GM06990 (cell line): Measurements from ENCODE around the gene RNASE13.
"Not testable (repeated sequence)": the region's sequence is repeated elsewhere in the genome, so short reads cannot be mapped to it uniquely, and the experiment has no call there.

Experiments used
- DNase-seq: peaks from one replicate; pipeline ENCODE4 v3.0.0-alpha.2; 2011; ENCODE audit not compliant: insufficient read length; ENCODE audit errors: extremely low read depth
- H3K27me3 ChIP-seq: replicated peaks from 2 replicates; pipeline ENCODE4 v1.6.0; 2011; ENCODE audit warnings: low read length; ENCODE audit not compliant: control insufficient read depth, insufficient read depth
- H3K36me3 ChIP-seq: 2 replicates; pipeline ENCODE4 v1.5.1; 2011; ENCODE audit warnings: low read length; ENCODE audit not compliant: control insufficient read depth, insufficient read depth
- H3K4me3 ChIP-seq: replicated peaks from 2 replicates; pipeline ENCODE4 v1.5.1; 2011; ENCODE audit warnings: low read depth, mild to moderate bottlenecking, control low read depth, low read length
- TF ChIP-seq, protein P1 (sequence below): IDR thresholded peaks from 2 replicates; pipeline ENCODE4 v1.5.1; 2011; ENCODE audit warnings: low read length, control low read depth, mild to moderate bottlenecking, inconsistent platforms; ENCODE audit not compliant: insufficient read depth, poor library complexity, severe bottlenecking

Gene RNASE13

DNA sequence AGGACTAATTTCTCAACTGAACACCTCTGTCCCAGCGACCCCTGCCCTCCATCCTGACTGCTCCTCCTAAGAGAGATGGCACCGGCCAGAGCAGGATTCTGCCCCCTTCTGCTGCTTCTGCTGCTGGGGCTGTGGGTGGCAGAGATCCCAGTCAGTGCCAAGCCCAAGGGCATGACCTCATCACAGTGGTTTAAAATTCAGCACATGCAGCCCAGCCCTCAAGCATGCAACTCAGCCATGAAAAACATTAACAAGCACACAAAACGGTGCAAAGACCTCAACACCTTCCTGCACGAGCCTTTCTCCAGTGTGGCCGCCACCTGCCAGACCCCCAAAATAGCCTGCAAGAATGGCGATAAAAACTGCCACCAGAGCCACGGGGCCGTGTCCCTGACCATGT, 8.3 kb upstream of the RNASE13 start:
- Histone ChIP-seq H3K4me3 (no peak overlapping the region), H3K27me3 (no peaks in the 10 kb centered on the region; the same call in none of the 2 replicates), H3K36me3 (no peaks in the 10 kb centered on the region)
- no peak for DNase-seq
- TF ChIP-seq, protein P1, sequence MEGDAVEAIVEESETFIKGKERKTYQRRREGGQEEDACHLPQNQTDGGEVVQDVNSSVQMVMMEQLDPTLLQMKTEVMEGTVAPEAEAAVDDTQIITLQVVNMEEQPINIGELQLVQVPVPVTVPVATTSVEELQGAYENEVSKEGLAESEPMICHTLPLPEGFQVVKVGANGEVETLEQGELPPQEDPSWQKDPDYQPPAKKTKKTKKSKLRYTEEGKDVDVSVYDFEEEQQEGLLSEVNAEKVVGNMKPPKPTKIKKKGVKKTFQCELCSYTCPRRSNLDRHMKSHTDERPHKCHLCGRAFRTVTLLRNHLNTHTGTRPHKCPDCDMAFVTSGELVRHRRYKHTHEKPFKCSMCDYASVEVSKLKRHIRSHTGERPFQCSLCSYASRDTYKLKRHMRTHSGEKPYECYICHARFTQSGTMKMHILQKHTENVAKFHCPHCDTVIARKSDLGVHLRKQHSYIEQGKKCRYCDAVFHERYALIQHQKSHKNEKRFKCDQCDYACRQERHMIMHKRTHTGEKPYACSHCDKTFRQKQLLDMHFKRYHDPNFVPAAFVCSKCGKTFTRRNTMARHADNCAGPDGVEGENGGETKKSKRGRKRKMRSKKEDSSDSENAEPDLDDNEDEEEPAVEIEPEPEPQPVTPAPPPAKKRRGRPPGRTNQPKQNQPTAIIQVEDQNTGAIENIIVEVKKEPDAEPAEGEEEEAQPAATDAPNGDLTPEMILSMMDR = no peak

- Histone ChIP-seq H3K4me3 (no peak within 1 kb of the TSS), H3K27me3 (no peaks in the 10 kb centered on the region; the same call in none of the 2 replicates), H3K36me3 (no peaks in the 10 kb centered on the region)
- DNase-seq = no peak
- TF ChIP-seq, protein P1 = no peak
Measured at GRCh38 chr14:21041676-21042433, 7.2 kb upstream of the RNASE13 start, which contains the start of gene RNASE7. Gene RNASE7, plus strand, starts transcription at chr14:21042362. Its CDS starts 631 bp downstream, at chr14:21042993.

GRCh38 chr14:21040941-21041340, 6.3 kb upstream of the RNASE13 start:
- not testable (repeated sequence) for DNase-seq, H3K36me3 ChIP-seq, H3K4me3 ChIP-seq, H3K27me3 ChIP-seq

- H3K36me3 ChIP-seq = no peaks in the 10 kb centered on the region
- DNase-seq = no peak
- H3K27me3 ChIP-seq = no peaks in the 10 kb centered on the region; the same call in 1 of the 2 replicates
- TF ChIP-seq, protein P1 = no peak
- no peak overlapping the region for H3K4me3 ChIP-seq
Measured at GRCh38 chr14:21040370-21040925, 5.8 kb upstream of the RNASE13 start.

DNA sequence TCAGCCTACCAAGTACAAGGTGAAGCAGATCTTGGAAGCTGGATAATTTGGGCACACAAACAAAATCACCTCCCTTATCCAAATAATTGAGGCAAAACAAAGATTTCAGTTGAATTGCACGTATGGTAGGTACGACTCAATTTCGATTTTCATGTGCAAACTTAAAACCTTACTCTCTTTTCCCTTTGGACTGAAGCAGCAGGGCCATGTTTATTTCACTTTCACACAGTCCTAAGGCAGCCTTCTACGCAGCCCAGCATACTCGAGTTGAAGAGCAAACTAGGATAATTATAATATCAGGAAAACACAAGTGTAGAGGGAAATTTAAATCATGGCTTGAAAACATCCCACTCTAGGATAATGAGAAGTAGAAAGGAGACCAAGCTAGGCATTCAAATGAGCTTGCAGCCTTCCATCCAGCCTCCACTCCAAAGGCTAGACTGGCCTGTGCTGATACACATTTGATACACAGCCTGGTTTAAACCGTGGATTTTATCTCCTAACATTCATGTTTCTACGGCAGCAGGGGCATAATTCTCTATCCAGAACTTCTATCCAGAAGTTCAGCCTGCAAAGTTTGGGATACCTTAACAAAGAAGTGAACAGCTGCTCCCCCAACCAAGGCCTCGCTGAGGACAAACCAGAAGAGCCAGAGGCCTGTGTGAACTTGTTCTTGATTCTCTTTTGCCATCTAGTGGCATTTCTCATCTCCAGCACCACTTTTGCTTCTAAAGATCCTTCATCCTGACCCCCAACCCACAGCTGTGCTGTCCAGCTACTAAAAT, 5.2 kb upstream of the RNASE13 start:
- H3K36me3 ChIP-seq = no peaks in the 10 kb centered on the region
- DNase-seq = no peak
- no peaks in the 10 kb centered on the region; the same call in 1 of the 2 replicates for H3K27me3 ChIP-seq
- no peak overlapping the region for H3K4me3 ChIP-seq
- TF ChIP-seq, protein P1 = peak; percentile 59
